H1 (cell line): ENCODE results near the gene SORBS1. TPM values are rescaled to one million over a fixed set of nuclear protein-coding genes. Genes with fewer than 3 reads are reported as not detected.

Experiments used
- CTCF ChIA-PET: fragments of 300-600 bp; sonication (Branson Sonifier 250); formaldehyde crosslinking; loops from one replicate; lab custom pipeline; 2021; ENCODE audit not compliant: partially characterized antibody; lab: Charles Lee
- POLR2A ChIA-PET: fragments of 300-600 bp; sonication (Branson Sonifier 250); formaldehyde crosslinking; loops from one replicate; lab custom pipeline; 2021; ENCODE audit warnings: inconsistent platforms; ENCODE audit not compliant: partially characterized antibody; lab: Charles Lee
- DNase-seq, 2 experiments: peaks; one replicate each; pipeline versions ENCODE4 v3.0.0 to v3.0.0-alpha.2; 2010 to 2022; ENCODE audit warnings: low spot score in 2 of 2, low read depth in 1 of 2, mixed read lengths in 1 of 2
- FAIRE-seq: peaks from 2 replicates; lab custom pipeline; 2011; peaks lifted over from hg19 to GRCh38; lab: Jason Lieb, UNC
- H2AFZ ChIP-seq: 2 replicates; pipeline ENCODE4 v1.8.1; 2012; ENCODE audit warnings: low read length, inconsistent platforms
- H2AK5ac ChIP-seq: 2 replicates; pipeline ENCODE4 v1.6.1; 2013; ENCODE audit warnings: low read depth, low read length
- H2BK120ac ChIP-seq: replicated peaks from 2 replicates; pipeline ENCODE3; 2013; ENCODE audit warnings: low read depth, low read length, inconsistent platforms
- H2BK12ac ChIP-seq: 2 replicates; pipeline ENCODE4 v1.6.1; 2013; ENCODE audit warnings: low read depth, low read length
- H2BK15ac ChIP-seq: 2 replicates; pipeline ENCODE4 v1.6.1; 2013; ENCODE audit warnings: low read length
- H2BK20ac ChIP-seq: 2 replicates; pipeline ENCODE4 v1.6.1; 2013; ENCODE audit warnings: low read length
- H2BK5ac ChIP-seq: 2 replicates; pipeline ENCODE4 v1.6.1; 2013; ENCODE audit warnings: low read depth, low read length
- H3K14ac ChIP-seq: 2 replicates; pipeline ENCODE4 v1.6.1; 2013; ENCODE audit warnings: inconsistent platforms; ENCODE audit not compliant: insufficient read length
- H3K18ac ChIP-seq: 2 replicates; pipeline ENCODE4 v1.6.1; 2013; ENCODE audit warnings: low read length; ENCODE audit errors: extremely low read depth
- H3K23ac ChIP-seq: 2 replicates; pipeline ENCODE4 v1.6.1; 2013; ENCODE audit warnings: inconsistent platforms; ENCODE audit not compliant: insufficient read length
- H3K23me2 ChIP-seq: 2 replicates; pipeline ENCODE4 v1.6.1; 2013; ENCODE audit warnings: low read depth, low read length
- H3K27ac ChIP-seq: 2 replicates; pipeline ENCODE4 v1.6.1; 2011; ENCODE audit warnings: low read depth, low read length, inconsistent platforms
- H3K27me3 ChIP-seq, 4 experiments: replicated peaks in 1 of 4; 1 replicate in 1 of 4; 2 replicates in 3 of 4; pipeline versions ENCODE4 v1.6.1 to v1.8.1; 2011 to 2013; ENCODE audit warnings: low read length in 3 of 4, mild to moderate bottlenecking in 3 of 4, inconsistent platforms in 2 of 4, mixed read lengths in 2 of 4, moderate library complexity in 1 of 4; ENCODE audit not compliant: control insufficient read depth in 3 of 4, insufficient read depth in 3 of 4; ENCODE audit errors: extremely low read depth in 1 of 4
- H3K36me3 ChIP-seq, 4 experiments: 2 replicates each; pipeline versions ENCODE4 v1.6.1 to v1.8.1; 2011 to 2013; ENCODE audit warnings: mild to moderate bottlenecking in 4 of 4, low read length in 3 of 4, moderate library complexity in 2 of 4, control low read depth in 1 of 4, inconsistent platforms in 1 of 4; ENCODE audit not compliant: insufficient read depth in 4 of 4, control insufficient read depth in 2 of 4
- H3K4ac ChIP-seq: replicated peaks from 2 replicates; pipeline ENCODE3; 2013; ENCODE audit warnings: low read length, low read depth, mixed read lengths, inconsistent platforms; ENCODE audit not compliant: insufficient read length
- H3K4me1 ChIP-seq, 4 experiments: replicated peaks in 1 of 4; 1 replicate in 1 of 4; 2 replicates in 3 of 4; pipeline versions ENCODE4 v1.6.1 to v1.8.1; 2011 to 2013; ENCODE audit warnings: low read length in 3 of 4, inconsistent platforms in 2 of 4, mixed read lengths in 1 of 4; ENCODE audit not compliant: insufficient read depth in 4 of 4, control insufficient read depth in 3 of 4
- H3K4me2 ChIP-seq, 2 experiments: 2 replicates each; pipeline versions ENCODE4 v1.6.1 to v1.8.1; 2011 to 2013; ENCODE audit warnings: low read depth in 2 of 2, low read length in 2 of 2, control low read depth in 1 of 2, inconsistent platforms in 1 of 2, mild to moderate bottlenecking in 1 of 2; ENCODE audit not compliant: insufficient read depth in 1 of 2
- H3K4me3 ChIP-seq, 4 experiments: fragments of 200-600, 300-600 bp in 1 of 4; sonication (generic), shearing (Covaris generic), sonication (Bioruptor Twin) in 1 of 4; 2 replicates each; pipeline versions ENCODE4 v1.5.1 to v1.8.1; 2011 to 2016; ENCODE audit warnings: low read length in 4 of 4, low read depth in 3 of 4, control low read depth in 2 of 4, inconsistent platforms in 2 of 4, mild to moderate bottlenecking in 2 of 4, mixed read lengths in 1 of 4, moderate library complexity in 1 of 4; ENCODE audit not compliant: insufficient read depth in 2 of 4; ENCODE audit errors: extremely low read depth in 1 of 4
- H3K56ac ChIP-seq: replicated peaks from 2 replicates; pipeline ENCODE3; 2013; ENCODE audit warnings: low read depth, mild to moderate bottlenecking, mixed read lengths, low read length, inconsistent platforms; ENCODE audit not compliant: insufficient read length
- H3K79me1 ChIP-seq: 2 replicates; pipeline ENCODE4 v1.6.1; 2013; ENCODE audit warnings: low read depth, low read length, control low read depth
- H3K79me2 ChIP-seq, 2 experiments: 2 replicates each; pipeline versions ENCODE4 v1.6.1 to v1.8.1; 2012 to 2013; ENCODE audit warnings: low read length in 2 of 2, mild to moderate bottlenecking in 2 of 2, inconsistent platforms in 1 of 2; ENCODE audit not compliant: insufficient read depth in 2 of 2, control insufficient read depth in 1 of 2
- H3K9ac ChIP-seq, 4 experiments: replicated peaks in 1 of 4; 1 replicate in 1 of 4; 2 replicates in 3 of 4; pipeline versions ENCODE4 v1.6.1 to v1.8.1; 2011 to 2013; ENCODE audit warnings: low read depth in 3 of 4, low read length in 3 of 4, control low read depth in 2 of 4, mild to moderate bottlenecking in 2 of 4, moderate library complexity in 2 of 4, inconsistent platforms in 1 of 4; ENCODE audit errors: extremely low read depth in 1 of 4
- H3K9me3 ChIP-seq, 2 experiments: 2 replicates each; pipeline versions ENCODE4 v1.6.1 to v1.8.1; 2012 to 2013; ENCODE audit warnings: mild to moderate bottlenecking in 2 of 2, moderate library complexity in 2 of 2, control low read depth in 1 of 2, inconsistent platforms in 1 of 2, low read depth in 1 of 2, low read length in 1 of 2, mixed read lengths in 1 of 2; ENCODE audit not compliant: insufficient read depth in 2 of 2
- H4K20me1 ChIP-seq, 2 experiments: replicated peaks in 1 of 2; 2 replicates each; pipeline versions ENCODE3 to v1.8.1; 2011 to 2013; ENCODE audit warnings: inconsistent platforms in 2 of 2, low read length in 2 of 2, mild to moderate bottlenecking in 1 of 2; ENCODE audit not compliant: insufficient read depth in 2 of 2, control insufficient read depth in 1 of 2
- H4K5ac ChIP-seq: 2 replicates; pipeline ENCODE4 v1.6.1; 2013; ENCODE audit warnings: low read length, low read depth, mixed read lengths, inconsistent platforms; ENCODE audit not compliant: insufficient read length
- H4K8ac ChIP-seq: 2 replicates; pipeline ENCODE4 v1.8.0; 2013; ENCODE audit warnings: mild to moderate bottlenecking, moderate library complexity, low read length, inconsistent platforms; ENCODE audit not compliant: insufficient read depth; ENCODE audit errors: extremely low read depth
- H4K91ac ChIP-seq: replicated peaks from 2 replicates; pipeline ENCODE3; 2013; ENCODE audit warnings: low read length, mixed read lengths, inconsistent platforms; ENCODE audit not compliant: insufficient read length
- ASH2L ChIP-seq: fragments of 200-600, 300-600 bp; sonication (generic); IDR thresholded peaks from one replicate; pipeline ENCODE4 v1.7.1; 2017; ENCODE audit warnings: low read length
- CHD1 ChIP-seq: IDR thresholded peaks from 2 replicates; pipeline ENCODE4 v1.6.1; 2012; ENCODE audit warnings: low read depth, low read length, improper control_type of control experiment
- WGBS, 2 experiments: shearing (Covaris generic) in 1 of 2; methylation state at CpG; one replicate each; pipeline versions ENCODE4 v1.1.6 to v1.1.7; 2013 to 2015; ENCODE audit warnings: low lambda C conversion rate in 2 of 2, mixed read lengths in 2 of 2, inconsistent platforms in 1 of 2, low coverage in 1 of 2, missing lambda C conversion rate in 1 of 2; ENCODE audit not compliant: insufficient replicate concordance in 2 of 2, insufficient coverage in 1 of 2, insufficient read length in 1 of 2; ENCODE audit errors: extremely low coverage in 1 of 2, missing lambda C conversion rate in 1 of 2; 5-methylcytosine and 5-hydroxymethylcytosine counted together
- polyA plus RNA-seq, 7 experiments: library from polyadenylated mRNA; depleted of rRNA in 3 of 7; stranded (reverse) in 5 of 7; unstranded in 2 of 7; fragments of >200 nt in 5 of 7; fragments of 200-250 nt in 2 of 7; gene quantifications; 1 replicate in 5 of 7; 2 replicates in 1 of 7; 4 replicates in 1 of 7; pipeline versions ENCODE4 v1.2.1 to v1.2.3, GENCODE V29; 2011 to 2013; ENCODE audit warnings: missing spikeins in 2 of 7, mixed read lengths in 2 of 7
- total RNA-seq: library from RNA; stranded (reverse); fragmentation: NEBNext Ultra II Directional; extraction: Animal tissue kit (Norgen Biotek cat#: 25700); gene quantifications from 2 replicates; pipeline ENCODE4 v1.2.1, GENCODE V29; 2021

SORBS1 gene
- total and polyA plus RNA-seq, 2 of the 8 experiments (the other 6 are each of a cell fraction or from before 2014, with no cell fraction given), result 16.0 to 35.0 TPM

DNA sequence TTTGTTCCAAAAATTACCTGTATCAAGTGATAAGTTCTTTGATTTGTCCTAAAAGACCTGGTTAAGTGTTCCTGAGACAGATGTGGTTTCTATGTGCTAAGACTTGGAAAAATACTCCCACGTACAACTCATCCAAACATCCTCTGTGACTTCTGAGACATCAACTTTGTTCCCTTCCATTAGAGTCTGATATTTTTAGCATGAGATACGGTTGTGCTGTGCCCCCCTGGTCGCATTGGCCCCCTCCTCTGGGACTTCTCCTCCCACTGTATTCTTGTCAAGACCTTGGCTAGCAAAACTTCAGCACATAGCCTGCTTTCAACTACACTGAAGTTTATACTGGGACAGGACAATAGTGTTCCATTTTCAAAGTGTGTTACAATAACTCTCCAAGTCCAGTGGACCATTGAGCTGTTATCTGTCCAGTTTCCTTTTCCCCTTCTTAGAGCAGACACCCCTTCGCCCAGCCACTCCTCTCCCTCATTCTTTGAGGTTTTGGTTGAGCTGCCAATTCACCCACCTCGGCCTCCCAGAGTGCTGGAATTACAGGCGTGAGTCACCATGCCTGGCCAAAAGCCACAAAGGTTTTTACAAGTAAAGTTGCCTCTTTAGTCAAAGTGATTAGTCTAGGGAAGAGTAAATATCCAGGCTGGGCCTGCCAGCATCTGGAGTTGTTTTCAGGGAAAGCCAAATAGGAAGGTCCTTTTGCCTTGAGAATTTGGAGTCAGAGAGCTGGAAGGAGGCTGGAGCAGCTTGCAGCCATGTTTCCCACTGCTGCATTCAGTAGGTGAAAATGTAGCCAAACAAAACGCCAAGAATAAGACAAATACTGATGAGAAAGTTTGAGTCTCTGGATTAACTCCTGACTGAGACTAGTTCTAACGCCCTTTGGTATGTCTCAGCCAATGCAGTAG, 252.5 kb downstream of the SORBS1 start:
- no peaks in the 10 kb centered on the region for H3K9me3 ChIP-seq
- no peak overlapping the region for H4K8ac ChIP-seq
- no peak overlapping the region for H3K23ac ChIP-seq
- H3K14ac ChIP-seq, result no peak overlapping the region
- H3K36me3 ChIP-seq, result no peaks in the 10 kb centered on the region
- no peaks in the 10 kb centered on the region for H4K20me1 ChIP-seq
- 0 out of 2 replicates have a peak overlapping the region, but pooled peaks have one; percentile 21 for H3K18ac ChIP-seq
- H2AK5ac ChIP-seq, result no peak overlapping the region
- no peaks in the 10 kb centered on the region for H3K79me1 ChIP-seq
- 80% methylated on average over 8 of the region's 8 CpGs; no CpG with 5 or more reads in 1 of the 2 experiments for WGBS, 2 experiments
- H2AFZ ChIP-seq, result no peak overlapping the region
- no peak for FAIRE-seq
- no peak overlapping the region for H3K27ac ChIP-seq
- H2BK120ac ChIP-seq, result no peak overlapping the region
- H3K4ac ChIP-seq, result no peak overlapping the region
- POLR2A ChIA-PET, result interaction anchor here (1.0 kb wide), 1 partner anchor 38 kb away, joined by 3 read pairs; no protein-coding TSS in a partner anchor
- no peak overlapping the region for H3K56ac ChIP-seq
- no peak overlapping the region for H3K4me2 ChIP-seq
- 0 out of 7 replicates have a peak, but pooled peaks cover 0 to 3% (median 0%) of the 10 kb centered on the region in 4 experiments for H3K27me3 ChIP-seq
- no peak overlapping the region for H2BK15ac ChIP-seq
- no peak overlapping the region for H2BK12ac ChIP-seq
- no peak overlapping the region for H4K91ac ChIP-seq
- CTCF ChIA-PET, result interaction anchor here (0.9 to 2.2 kb wide), 6 partner anchors 14 to 66 kb away, joined by 3 to 6 read pairs (median 4); no protein-coding TSS in a partner anchor
- DNase-seq, result no peak
- H2BK20ac ChIP-seq, result no peak overlapping the region
- no peak overlapping the region for H3K4me3 ChIP-seq
- H4K5ac ChIP-seq, result no peak overlapping the region
- H3K79me2 ChIP-seq, result no peaks in the 10 kb centered on the region
- H2BK5ac ChIP-seq, result no peak overlapping the region
- H3K4me1 ChIP-seq, result peaks cover 0 to 25% (median 7%) of the 10 kb centered on the region in 4 experiments; a peak in 6 of 7 replicates
- no peak overlapping the region for H3K9ac ChIP-seq
- H3K23me2 ChIP-seq, result no peaks in the 10 kb centered on the region; the same call in 1 of the 2 replicates
- TF ChIP-seq ASH2L (no peak), CHD1 (no peak)
